Airway epithelial cell (primary cell): ENCODE data around the gene CLNS1A. TPM values are rescaled to one million over a fixed set of nuclear protein-coding genes. Genes with fewer than 3 reads are reported as not detected.

Experiments
- total RNA-seq: library from RNA; depleted of rRNA; stranded (reverse); fragments of >200 nt; gene quantifications from 2 replicates; pipeline ENCODE4 v1.2.3, GENCODE V29; 2015

CLNS1A gene, protein sequence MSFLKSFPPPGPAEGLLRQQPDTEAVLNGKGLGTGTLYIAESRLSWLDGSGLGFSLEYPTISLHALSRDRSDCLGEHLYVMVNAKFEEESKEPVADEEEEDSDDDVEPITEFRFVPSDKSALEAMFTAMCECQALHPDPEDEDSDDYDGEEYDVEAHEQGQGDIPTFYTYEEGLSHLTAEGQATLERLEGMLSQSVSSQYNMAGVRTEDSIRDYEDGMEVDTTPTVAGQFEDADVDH
- 130 and 148 TPM in 2 replicates for total RNA-seq

DNA sequence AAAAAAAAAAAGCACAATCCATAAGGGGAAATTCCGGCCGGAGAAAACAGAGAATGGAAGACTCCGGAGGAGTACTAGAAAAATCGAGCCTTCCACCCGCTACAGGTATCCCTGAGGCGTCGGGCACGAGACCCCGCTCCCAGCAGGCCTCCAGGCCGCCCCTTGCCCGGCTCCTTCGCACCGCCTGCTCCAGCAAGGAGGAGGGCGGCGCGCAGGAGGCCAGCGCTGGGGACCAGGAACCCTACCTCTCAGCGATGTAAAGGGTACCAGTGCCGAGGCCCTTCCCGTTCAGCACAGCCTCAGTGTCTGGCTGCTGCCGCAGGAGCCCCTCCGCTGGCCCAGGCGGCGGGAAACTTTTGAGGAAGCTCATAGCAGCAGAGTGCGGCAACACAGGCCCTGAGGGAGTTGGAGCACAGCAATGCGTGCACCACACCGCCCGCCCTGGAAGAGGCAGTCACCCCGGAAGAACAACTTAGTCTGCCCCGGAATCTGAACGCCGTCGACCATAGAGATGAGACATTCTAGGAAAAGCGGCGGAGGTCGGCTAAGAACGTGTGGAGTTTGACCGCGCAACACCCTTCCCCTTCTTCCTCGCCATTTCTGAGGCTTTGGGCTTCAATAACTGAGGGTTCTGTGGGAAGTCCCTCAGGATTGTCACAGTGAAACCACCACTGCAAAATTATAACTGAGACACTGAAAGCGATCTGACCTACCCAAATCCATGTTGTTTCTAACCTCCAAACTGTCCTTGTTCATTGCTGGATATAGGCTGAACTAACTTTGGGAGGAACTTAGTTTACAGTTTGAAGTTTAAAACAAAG is at the start of gene CLNS1A:
TSS of gene CLNS1A (minus strand) at position 450 of the 821 bp plus-strand sequence. CDS start at position 370, 80 bp downstream.

DNA sequence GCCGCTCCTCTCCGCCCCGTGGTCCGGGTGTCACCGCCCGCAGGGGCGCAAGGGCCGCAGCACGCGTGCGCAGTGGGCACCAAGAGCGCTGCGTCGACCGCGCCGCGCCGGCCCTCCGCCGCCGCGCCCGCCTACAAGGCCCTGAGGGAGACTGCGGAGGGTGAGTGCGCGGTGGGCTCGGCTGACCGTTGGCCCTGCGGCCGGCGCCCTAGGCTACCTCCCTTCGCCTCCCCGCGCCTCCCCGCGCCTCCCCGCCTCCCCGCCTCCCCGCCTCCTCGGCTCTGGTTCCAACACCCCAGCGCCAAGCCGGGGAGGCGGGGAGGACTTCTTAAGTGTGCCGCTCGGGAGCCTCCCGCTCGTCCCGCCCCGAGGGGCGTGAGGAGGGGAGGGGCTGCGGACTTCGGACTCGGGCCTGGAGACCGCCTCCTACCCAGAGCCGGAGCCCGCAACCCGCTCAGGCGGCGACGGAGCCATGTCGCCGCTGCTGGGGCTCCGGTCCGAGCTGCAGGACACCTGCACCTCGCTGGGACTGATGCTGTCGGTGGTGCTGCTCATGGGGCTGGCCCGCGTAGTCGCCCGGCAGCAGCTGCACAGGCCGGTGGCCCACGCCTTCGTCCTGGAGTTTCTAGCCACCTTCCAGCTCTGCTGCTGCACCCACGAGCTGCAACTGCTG is 47.9 kb downstream of the CLNS1A start, which contains the start of gene AQP11:
TSS of gene AQP11 (plus strand) at position 433 of the 673 bp plus-strand sequence. CDS start at position 473, 40 bp downstream.

Other genes with a start within 250 kb of the CLNS1A start
- gene PAK1, start 163.7 kb downstream of the CLNS1A start, total RNA-seq: 38.6 and 42.2 TPM in 2 replicates
- 0.05 TPM in 1 of 2 replicates, not detected in the other for gene AQP11, start 47.8 kb downstream of the CLNS1A start, total RNA-seq
- gene RSF1, start 182.9 kb upstream of the CLNS1A start, total RNA-seq: 16.3 and 40.6 TPM in 2 replicates
- gene AAMDC, start 183.3 kb upstream of the CLNS1A start, total RNA-seq: 10.3 and 16.3 TPM in 2 replicates